SU-DHL-6 (cell line): ENCODE data around the gene VDR.

Experiments used
- H2AFZ ChIP-seq: fragments of 200-600 bp; sonication (generic); 2 replicates; pipeline ENCODE4 v1.6.1; 2014; ENCODE audit warnings: low read depth, mild to moderate bottlenecking, moderate library complexity, mixed read lengths, antibody characterized with exemption, low read length; ENCODE audit not compliant: severe bottlenecking
- H3F3A ChIP-seq: fragments of 200-600 bp; shearing (Covaris generic); 2 replicates; pipeline ENCODE4 v1.6.0; 2016; ENCODE audit warnings: antibody characterized with exemption, mild to moderate bottlenecking; ENCODE audit not compliant: insufficient read depth
- H3K27ac ChIP-seq: fragments of 200-600 bp; sonication (generic); 2 replicates; pipeline ENCODE4 v1.5.1; 2016; ENCODE audit warnings: low read depth, mild to moderate bottlenecking, low read length, moderate library complexity, mixed read lengths
- H3K27me3 ChIP-seq: fragments of 200-600 bp; sonication (generic), shearing (Covaris generic); 2 replicates; pipeline ENCODE4 v1.6.0; 2014; ENCODE audit warnings: mild to moderate bottlenecking, low read length
- H3K36me3 ChIP-seq: fragments of 200-600 bp; sonication (generic); 2 replicates; pipeline ENCODE4 v1.6.1; 2014; ENCODE audit warnings: mild to moderate bottlenecking, low read length, mixed read lengths
- H3K4me2 ChIP-seq: fragments of 300-600, 200-600 bp; shearing (Covaris generic), sonication (generic); 2 replicates; pipeline ENCODE4 v1.6.0; 2014; ENCODE audit warnings: low read length, low read depth, mild to moderate bottlenecking; ENCODE audit not compliant: poor library complexity, severe bottlenecking
- H3K4me3 ChIP-seq: fragments of 200-600 bp; sonication (generic); 2 replicates; pipeline ENCODE4 v1.5.1; 2014; ENCODE audit warnings: antibody characterized with exemption, low read length, mild to moderate bottlenecking, mixed read lengths; ENCODE audit not compliant: insufficient read depth, poor library complexity, severe bottlenecking
- H3K79me2 ChIP-seq: fragments of 200-600 bp; sonication (generic); 2 replicates; pipeline ENCODE4 v1.6.1; 2014; ENCODE audit warnings: mild to moderate bottlenecking, low read length, moderate library complexity; ENCODE audit not compliant: insufficient read depth
- H3K9ac ChIP-seq: fragments of 200-600 bp; sonication (generic); 2 replicates; pipeline ENCODE4 v1.7.0; 2014; ENCODE audit warnings: mild to moderate bottlenecking, low read length
- H3K9me2 ChIP-seq: fragments of 200-600 bp; sonication (generic); replicated peaks from 2 replicates; pipeline ENCODE4 v1.6.1; 2014; ENCODE audit warnings: low read length; ENCODE audit not compliant: insufficient read depth
- H3K9me3 ChIP-seq: fragments of 200-600 bp; sonication (generic); 2 replicates; pipeline ENCODE4 v1.6.1; 2014; ENCODE audit warnings: low read length, mixed read lengths; ENCODE audit not compliant: insufficient read depth
- H4K20me1 ChIP-seq: fragments of 200-600 bp; sonication (generic); 2 replicates; pipeline ENCODE4 v1.6.1; 2014; ENCODE audit warnings: low read depth, mild to moderate bottlenecking, antibody characterized with exemption, low read length, moderate library complexity, mixed read lengths
- EZH2phosphoT487 ChIP-seq: fragments of 200-600 bp; sonication (generic), shearing (Covaris generic); conservative IDR thresholded peaks from 2 replicates; pipeline ENCODE4 v1.6.1; 2018; ENCODE audit warnings: mild to moderate bottlenecking, antibody characterized with exemption, low read length, moderate library complexity, mixed read lengths
- TF ChIP-seq, protein P1 (sequence below): fragments of 200-600 bp; sonication (generic); IDR thresholded peaks from one replicate; pipeline ENCODE4 v1.5.1; 2017; ENCODE audit warnings: antibody characterized with exemption, mild to moderate bottlenecking, low read length, moderate library complexity; ENCODE audit not compliant: insufficient read depth, poor library complexity, severe bottlenecking

Gene VDR

DNA sequence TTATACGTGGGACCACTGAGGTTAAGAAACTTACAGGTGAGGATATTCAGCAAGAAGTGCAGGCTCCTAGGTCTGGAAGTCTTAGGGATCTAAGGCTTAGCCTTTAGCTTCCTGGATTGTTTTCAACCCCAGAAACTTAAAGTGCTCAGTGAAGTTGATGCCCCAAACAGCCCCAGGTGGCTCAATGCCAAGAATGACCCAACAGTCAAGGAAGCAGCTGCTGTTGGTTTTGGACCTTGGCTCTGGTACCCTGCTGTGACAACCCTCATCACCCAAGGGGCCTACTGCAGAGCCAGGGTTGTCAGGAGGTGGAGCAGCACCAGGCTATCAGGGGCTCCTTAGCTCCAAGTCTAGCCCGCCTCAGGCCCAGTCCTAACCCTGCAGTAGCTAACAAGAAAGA is 36.8 kb downstream of the VDR start:
- H3K4me2 ChIP-seq = no peak overlapping the region
- no peak overlapping the region for H3K9ac ChIP-seq
- H3K9me2 ChIP-seq = no peaks in the 10 kb centered on the region
- H4K20me1 ChIP-seq = no peaks in the 10 kb centered on the region
- H3K27ac ChIP-seq = no peak overlapping the region
- no peak overlapping the region for H3K4me3 ChIP-seq
- no peaks in the 10 kb centered on the region for H3K27me3 ChIP-seq
- H3K79me2 ChIP-seq = no peaks in the 10 kb centered on the region
- H2AFZ ChIP-seq = no peak overlapping the region
- no peaks in the 10 kb centered on the region for H3K9me3 ChIP-seq
- H3K36me3 ChIP-seq = no peaks in the 10 kb centered on the region
- no peaks in the 10 kb centered on the region for H3F3A ChIP-seq
- TF ChIP-seq EZH2phosphoT487 = no peak
- TF ChIP-seq, protein P1, sequence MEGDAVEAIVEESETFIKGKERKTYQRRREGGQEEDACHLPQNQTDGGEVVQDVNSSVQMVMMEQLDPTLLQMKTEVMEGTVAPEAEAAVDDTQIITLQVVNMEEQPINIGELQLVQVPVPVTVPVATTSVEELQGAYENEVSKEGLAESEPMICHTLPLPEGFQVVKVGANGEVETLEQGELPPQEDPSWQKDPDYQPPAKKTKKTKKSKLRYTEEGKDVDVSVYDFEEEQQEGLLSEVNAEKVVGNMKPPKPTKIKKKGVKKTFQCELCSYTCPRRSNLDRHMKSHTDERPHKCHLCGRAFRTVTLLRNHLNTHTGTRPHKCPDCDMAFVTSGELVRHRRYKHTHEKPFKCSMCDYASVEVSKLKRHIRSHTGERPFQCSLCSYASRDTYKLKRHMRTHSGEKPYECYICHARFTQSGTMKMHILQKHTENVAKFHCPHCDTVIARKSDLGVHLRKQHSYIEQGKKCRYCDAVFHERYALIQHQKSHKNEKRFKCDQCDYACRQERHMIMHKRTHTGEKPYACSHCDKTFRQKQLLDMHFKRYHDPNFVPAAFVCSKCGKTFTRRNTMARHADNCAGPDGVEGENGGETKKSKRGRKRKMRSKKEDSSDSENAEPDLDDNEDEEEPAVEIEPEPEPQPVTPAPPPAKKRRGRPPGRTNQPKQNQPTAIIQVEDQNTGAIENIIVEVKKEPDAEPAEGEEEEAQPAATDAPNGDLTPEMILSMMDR = no peak

DNA sequence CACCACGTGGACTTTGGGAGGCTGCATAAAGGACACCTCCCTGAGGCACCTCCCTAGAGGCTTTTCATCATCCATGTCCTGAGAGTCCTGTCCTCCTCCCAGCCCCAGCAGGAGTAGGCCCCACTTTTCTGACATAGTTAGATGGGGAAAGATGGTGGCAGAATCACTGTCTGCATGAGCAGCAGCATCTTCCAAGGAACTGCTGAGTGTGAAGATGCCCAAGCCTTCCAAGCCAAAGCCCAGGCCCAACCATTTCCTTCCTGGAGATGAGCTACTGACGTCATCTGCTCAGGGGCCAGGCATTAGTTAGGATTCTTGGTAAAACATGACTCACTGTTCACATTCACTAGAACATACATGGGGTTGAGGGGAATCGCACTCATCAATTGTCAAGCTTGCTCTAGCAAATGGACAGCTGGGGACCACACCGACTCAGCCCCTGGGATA is 37.3 kb downstream of the VDR start:
- TF ChIP-seq, protein P1 = no peak
- no peak overlapping the region for H3K27ac ChIP-seq
- no peaks in the 10 kb centered on the region for H3F3A ChIP-seq
- no peaks in the 10 kb centered on the region for H4K20me1 ChIP-seq
- no peak overlapping the region for H3K4me3 ChIP-seq
- no peak overlapping the region for H3K9ac ChIP-seq
- no peak overlapping the region for H2AFZ ChIP-seq
- no peaks in the 10 kb centered on the region for H3K9me2 ChIP-seq
- no peaks in the 10 kb centered on the region for H3K79me2 ChIP-seq
- H3K9me3 ChIP-seq = no peaks in the 10 kb centered on the region
- H3K36me3 ChIP-seq = no peaks in the 10 kb centered on the region
- H3K27me3 ChIP-seq = no peaks in the 10 kb centered on the region
- no peak overlapping the region for H3K4me2 ChIP-seq

DNA sequence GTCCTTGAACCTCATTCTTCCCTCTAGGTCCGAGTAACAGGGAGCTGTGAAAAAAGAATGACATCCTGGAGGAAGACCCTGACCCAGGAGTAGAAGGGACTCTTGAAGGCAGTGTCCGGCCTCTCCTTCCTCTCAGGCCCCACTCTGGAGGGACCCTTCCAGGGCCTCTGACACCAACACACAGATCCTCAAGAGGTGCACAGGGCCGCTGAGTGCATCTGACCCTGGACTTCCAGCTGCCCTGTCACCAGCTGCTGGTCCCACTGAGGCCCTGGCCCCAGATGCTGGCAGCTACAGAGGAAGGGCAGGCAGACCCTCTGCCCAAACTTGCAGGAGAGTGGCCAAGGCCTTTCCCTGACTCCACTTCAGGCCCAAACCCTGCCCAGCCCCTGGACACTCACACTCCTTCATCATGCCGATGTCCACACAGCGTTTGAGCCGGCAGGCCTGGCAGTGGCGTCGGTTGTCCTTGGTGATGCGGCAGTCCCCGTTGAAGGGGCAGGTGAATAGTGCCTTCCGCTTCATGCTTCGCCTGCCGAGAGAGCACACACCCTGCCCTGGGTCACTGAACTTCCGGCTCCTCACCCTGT is 40.1 kb downstream of the VDR start:
- Histone ChIP-seq H2AFZ (no peak overlapping the region), H3F3A (no peaks in the 10 kb centered on the region), H3K36me3 (no peaks in the 10 kb centered on the region), H3K9ac (no peak overlapping the region), H3K4me3 (no peak overlapping the region), H3K9me2 (no peaks in the 10 kb centered on the region), H3K9me3 (no peaks in the 10 kb centered on the region), H3K4me2 (no peak overlapping the region), H3K27ac (no peak overlapping the region), H3K79me2 (no peaks in the 10 kb centered on the region), H4K20me1 (no peaks in the 10 kb centered on the region), H3K27me3 (no peaks in the 10 kb centered on the region)
- TF ChIP-seq, protein P1 = no peak
- no peak for TF ChIP-seq EZH2phosphoT487

GRCh38 chr12:47863985-47864384 is 40.8 kb downstream of the VDR start:
- no peak overlapping the region for H3K27ac ChIP-seq
- H4K20me1 ChIP-seq = no peaks in the 10 kb centered on the region
- no peak overlapping the region for H3K4me3 ChIP-seq
- H3K27me3 ChIP-seq = no peaks in the 10 kb centered on the region
- no peaks in the 10 kb centered on the region for H3K9me2 ChIP-seq
- TF ChIP-seq EZH2phosphoT487 = no peak
- TF ChIP-seq, protein P1 = no peak
- no peaks in the 10 kb centered on the region for H3K9me3 ChIP-seq
- no peak overlapping the region for H3K4me2 ChIP-seq
- no peaks in the 10 kb centered on the region for H3F3A ChIP-seq
- no peak overlapping the region for H2AFZ ChIP-seq
- H3K79me2 ChIP-seq = no peaks in the 10 kb centered on the region
- H3K36me3 ChIP-seq = no peaks in the 10 kb centered on the region
- H3K9ac ChIP-seq = no peak overlapping the region
